Central memory CD8-positive, alpha-beta T cell (primary cell): ENCODE data around the gene MXD1.
"Not testable (repeated sequence)": the region's sequence is repeated elsewhere in the genome, so short reads cannot be mapped to it uniquely, and the experiment has no call there.

Experiments used
- ATAC-seq: fragments of 150-1000 bp; cut with Tn5 transposase; replicated peaks from 2 replicates; pipeline ENCODE4 v1.10.0; 2022; ENCODE audit warnings: mild to moderate bottlenecking, moderate FRiP score, moderate number of reproducible peaks; ENCODE audit not compliant: poor library complexity, severe bottlenecking; ENCODE audit errors: extremely low read depth
- DNase-seq, 2 donors: peaks; one replicate each; pipeline ENCODE4 v3.0.0; 2021; ENCODE audit warnings: low spot score in 2 of 2
- H3K27ac Mint-ChIP-seq: one replicate; pipeline ENCODE4 v1.8.0; 2022; ENCODE audit warnings: low read depth, mild to moderate bottlenecking, moderate library complexity, mixed read lengths
- H3K27me3 Mint-ChIP-seq: one replicate; pipeline ENCODE4 v1.8.0; 2022; ENCODE audit warnings: mixed read lengths
- H3K36me3 Mint-ChIP-seq: one replicate; pipeline ENCODE4 v1.8.0; 2022; ENCODE audit warnings: mild to moderate bottlenecking, moderate library complexity, mixed read lengths; ENCODE audit not compliant: insufficient read depth
- H3K4me1 Mint-ChIP-seq: one replicate; pipeline ENCODE4 v1.8.0; 2022; ENCODE audit warnings: mixed read lengths
- H3K4me3 Mint-ChIP-seq: one replicate; pipeline ENCODE4 v1.8.0; 2022; ENCODE audit warnings: mild to moderate bottlenecking, moderate library complexity, mixed read lengths
- H3K9me3 Mint-ChIP-seq: one replicate; pipeline ENCODE4 v1.8.0; 2022; ENCODE audit warnings: mixed read lengths

MXD1 gene

GRCh38 chr2:69948032-69948962 lies 33.4 kb downstream of the MXD1 start:
- no peak for ATAC-seq

GRCh38 chr2:69948963-69949645 lies 34.2 kb downstream of the MXD1 start:
- ATAC-seq (no peak), DNase-seq (no peak)
- Mint-ChIP-seq H3K9me3 (no peaks in the 10 kb centered on the region), H3K4me1 (peaks cover 26% of the 10 kb centered on the region), H3K27me3 (no peaks in the 10 kb centered on the region), H3K27ac (peak overlapping the region; percentile 84), H3K4me3 (no peak overlapping the region), H3K36me3 (peaks cover 6% of the 10 kb centered on the region)

More at GRCh38 chr2:69948032-69948962, 33.4 kb downstream of the MXD1 start:
- peaks cover 26% of the 10 kb centered on the region for H3K4me1 Mint-ChIP-seq
- no peaks in the 10 kb centered on the region for H3K9me3 Mint-ChIP-seq
- DNase-seq = no peak
- H3K36me3 Mint-ChIP-seq = peaks cover 7% of the 10 kb centered on the region
- H3K4me3 Mint-ChIP-seq = no peak overlapping the region
- H3K27ac Mint-ChIP-seq = peak overlapping the region; percentile 94
- H3K27me3 Mint-ChIP-seq = no peaks in the 10 kb centered on the region

- H3K36me3 Mint-ChIP-seq = peaks cover 6% of the 10 kb centered on the region
- no peak overlapping the region for H3K27ac Mint-ChIP-seq
- no peaks in the 10 kb centered on the region for H3K9me3 Mint-ChIP-seq
- H3K4me1 Mint-ChIP-seq = peaks cover 25% of the 10 kb centered on the region
- DNase-seq (no peak), ATAC-seq (no peak)
- H3K27me3 Mint-ChIP-seq = no peaks in the 10 kb centered on the region
- no peak overlapping the region for H3K4me3 Mint-ChIP-seq
These were observed 35.3 kb downstream of the MXD1 start for GRCh38 chr2:69950241-69950640.

GRCh38 chr2:69950671-69951070 lies 35.8 kb downstream of the MXD1 start:
- not testable (repeated sequence) for H3K4me3 Mint-ChIP-seq, H3K27ac Mint-ChIP-seq, ATAC-seq, H3K36me3 Mint-ChIP-seq, DNase-seq, H3K27me3 Mint-ChIP-seq, H3K9me3 Mint-ChIP-seq
- H3K4me1 Mint-ChIP-seq = peaks cover 21% of the 10 kb centered on the region

DNA sequence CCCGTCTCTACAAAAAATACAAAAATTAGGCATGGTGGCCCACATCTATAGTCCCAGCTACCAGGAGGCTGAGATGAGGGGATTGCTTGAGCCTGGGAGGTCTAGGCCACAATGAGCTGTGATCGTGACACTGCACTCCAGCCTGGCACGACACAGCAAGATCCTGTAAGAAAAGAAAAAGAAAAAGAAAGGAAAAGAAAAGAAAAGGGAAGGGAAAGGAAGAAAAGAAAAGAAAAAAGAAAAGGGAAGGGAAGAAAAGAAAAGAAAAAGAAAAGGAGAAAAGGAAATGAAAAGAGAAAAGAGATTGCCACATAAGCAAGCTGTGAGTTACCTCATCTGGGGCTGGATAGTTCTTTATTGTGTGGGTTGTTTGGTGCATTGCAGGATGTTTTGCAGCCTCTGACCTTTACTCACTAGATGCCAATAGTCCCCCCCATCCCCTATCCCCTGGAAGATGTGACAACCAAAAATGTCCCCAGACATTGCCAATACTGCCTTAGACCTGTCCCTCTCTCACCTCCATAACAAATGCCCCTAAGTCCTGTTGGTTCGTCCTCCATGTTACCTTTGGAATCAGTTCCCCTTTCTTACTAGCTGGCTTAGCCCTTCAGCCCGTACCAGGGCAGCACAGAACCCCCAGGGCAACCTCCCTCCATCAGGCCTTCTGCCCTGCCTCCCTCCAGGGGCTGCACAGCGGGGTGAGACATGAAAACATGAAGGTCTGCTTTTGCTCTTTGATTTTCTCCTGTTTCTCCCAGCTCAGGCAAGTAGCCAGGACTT lies 37.6 kb downstream of the MXD1 start:
- DNase-seq = no peak
- peaks cover under 1% of the 10 kb centered on the region for H3K36me3 Mint-ChIP-seq
- H3K27ac Mint-ChIP-seq = peak overlapping the region; percentile 13
- H3K4me1 Mint-ChIP-seq = peaks cover 2% of the 10 kb centered on the region
- H3K9me3 Mint-ChIP-seq = no peaks in the 10 kb centered on the region
- ATAC-seq = no peak
- H3K4me3 Mint-ChIP-seq = no peak overlapping the region
- peaks cover 8% of the 10 kb centered on the region for H3K27me3 Mint-ChIP-seq

DNA sequence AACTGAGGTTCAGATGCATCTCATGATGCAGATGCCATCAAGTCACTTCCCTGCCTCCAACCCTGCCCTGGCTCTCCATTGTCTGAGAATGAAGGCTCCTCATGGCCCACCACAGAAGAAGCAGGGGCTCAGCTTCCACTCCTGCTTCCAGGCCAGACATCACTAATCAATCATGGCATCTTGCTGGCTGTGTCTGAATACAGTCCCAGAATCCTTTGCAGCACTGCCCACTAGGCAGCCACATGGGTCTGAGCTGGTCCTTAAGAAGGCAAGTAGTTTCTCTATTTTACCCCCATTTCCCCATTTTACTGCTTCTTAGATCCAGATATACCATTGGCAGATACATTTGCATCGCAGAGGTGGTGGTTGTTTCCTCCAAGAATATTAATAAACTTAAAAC lies 39.2 kb downstream of the MXD1 start:
- Mint-ChIP-seq H3K36me3 (no peaks in the 10 kb centered on the region), H3K9me3 (no peaks in the 10 kb centered on the region), H3K4me3 (no peak overlapping the region), H3K27me3 (peaks cover 8% of the 10 kb centered on the region), H3K4me1 (peaks cover 7% of the 10 kb centered on the region), H3K27ac (no peak overlapping the region)
- no peak for DNase-seq
- ATAC-seq = no peak

DNA sequence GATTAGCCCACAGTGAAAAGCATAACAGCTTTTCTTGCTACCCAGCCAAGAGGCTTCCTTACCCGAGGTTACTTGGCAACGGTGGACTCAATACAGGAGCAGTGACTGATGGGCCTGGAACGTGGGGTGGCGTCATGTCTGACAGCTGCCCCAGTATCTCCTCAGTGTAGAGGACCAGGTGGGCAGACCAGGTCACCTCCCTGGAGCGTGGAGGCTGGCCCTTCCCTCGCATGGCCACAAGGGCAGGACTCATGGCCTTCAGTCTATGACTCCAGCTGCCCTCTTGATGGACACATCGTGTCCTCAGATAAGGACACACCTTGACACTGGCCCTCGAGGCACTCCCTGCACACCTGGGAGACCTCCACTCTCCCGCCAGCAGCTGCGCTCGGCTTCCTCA lies 40.1 kb downstream of the MXD1 start:
- Mint-ChIP-seq H3K36me3 (no peaks in the 10 kb centered on the region), H3K4me3 (no peak overlapping the region), H3K9me3 (no peaks in the 10 kb centered on the region), H3K4me1 (peaks cover 7% of the 10 kb centered on the region), H3K27me3 (peaks cover 8% of the 10 kb centered on the region), H3K27ac (no peak overlapping the region)
- ATAC-seq (no peak), DNase-seq (no peak)

- ATAC-seq (no peak), DNase-seq (no peak)
- no peak overlapping the region for H3K4me3 Mint-ChIP-seq
- peak overlapping the region; percentile 14 for H3K27ac Mint-ChIP-seq
- H3K36me3 Mint-ChIP-seq = no peaks in the 10 kb centered on the region
- peaks cover 8% of the 10 kb centered on the region for H3K27me3 Mint-ChIP-seq
- no peaks in the 10 kb centered on the region for H3K9me3 Mint-ChIP-seq
- peaks cover 7% of the 10 kb centered on the region for H3K4me1 Mint-ChIP-seq
These were observed 41.6 kb downstream of the MXD1 start for GRCh38 chr2:69956475-69956979.

DNA sequence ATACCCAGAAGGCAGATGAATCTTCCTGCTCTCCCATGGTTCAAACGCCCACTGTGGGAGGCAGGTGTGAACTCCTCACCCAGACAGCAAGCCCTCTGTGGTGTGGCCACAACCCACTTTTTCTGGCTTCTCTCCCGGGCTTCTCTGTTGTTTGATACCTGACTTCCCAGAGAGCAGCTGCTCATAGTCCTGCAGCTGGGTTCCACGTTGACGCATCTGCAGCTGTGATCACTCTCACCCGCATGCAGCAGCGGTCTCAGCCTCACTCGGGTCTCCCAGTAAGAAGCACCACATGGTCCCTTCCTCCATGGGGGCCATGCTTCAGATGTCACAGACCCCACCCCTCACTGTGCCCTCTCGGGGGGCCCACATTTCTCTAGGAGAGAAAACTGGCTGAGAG lies 43.1 kb downstream of the MXD1 start:
- DNase-seq = no peak
- H3K27me3 Mint-ChIP-seq = peaks cover 8% of the 10 kb centered on the region
- no peaks in the 10 kb centered on the region for H3K36me3 Mint-ChIP-seq
- no peaks in the 10 kb centered on the region for H3K9me3 Mint-ChIP-seq
- peaks cover 7% of the 10 kb centered on the region for H3K4me1 Mint-ChIP-seq
- H3K4me3 Mint-ChIP-seq = no peak overlapping the region
- H3K27ac Mint-ChIP-seq = no peak overlapping the region
- peak; percentile 19 for ATAC-seq

GRCh38 chr2:69958480-69958879 lies 43.6 kb downstream of the MXD1 start:
- DNase-seq (no peak), ATAC-seq (no peak)
- Mint-ChIP-seq H3K27me3 (peaks cover 8% of the 10 kb centered on the region), H3K27ac (no peak overlapping the region), H3K9me3 (no peaks in the 10 kb centered on the region), H3K4me3 (no peak overlapping the region), H3K4me1 (peaks cover 7% of the 10 kb centered on the region), H3K36me3 (no peaks in the 10 kb centered on the region)

DNA sequence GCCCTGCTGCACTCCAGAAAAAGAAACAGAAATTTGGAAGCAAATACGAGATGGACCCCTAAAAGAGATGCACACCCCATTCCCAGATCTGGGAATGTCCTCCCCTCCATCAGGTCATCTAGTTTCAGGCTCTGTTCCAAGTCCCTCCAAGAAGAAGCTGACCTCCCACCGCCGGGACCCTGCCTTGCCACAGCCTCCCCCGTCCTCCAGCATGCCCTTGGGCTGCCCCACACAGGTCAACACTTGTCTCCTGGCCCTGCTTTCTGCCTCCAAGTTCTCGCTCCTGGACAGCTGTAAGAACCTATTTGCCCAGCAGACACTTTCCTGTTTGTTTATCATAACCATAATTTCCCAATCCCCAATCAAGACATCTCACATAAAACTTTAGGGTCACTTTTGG lies 44.5 kb downstream of the MXD1 start:
- peaks cover 7% of the 10 kb centered on the region for H3K4me1 Mint-ChIP-seq
- H3K36me3 Mint-ChIP-seq = no peaks in the 10 kb centered on the region
- ATAC-seq (no peak), DNase-seq (no peak)
- no peak overlapping the region for H3K4me3 Mint-ChIP-seq
- no peaks in the 10 kb centered on the region for H3K9me3 Mint-ChIP-seq
- H3K27me3 Mint-ChIP-seq = peaks cover 8% of the 10 kb centered on the region
- H3K27ac Mint-ChIP-seq = no peak overlapping the region

GRCh38 chr2:69960821-69961220 lies 45.9 kb downstream of the MXD1 start:
- Mint-ChIP-seq H3K4me3 (no peak overlapping the region), H3K27ac (no peak overlapping the region), H3K9me3 (no peaks in the 10 kb centered on the region), H3K4me1 (peaks cover 7% of the 10 kb centered on the region), H3K36me3 (no peaks in the 10 kb centered on the region), H3K27me3 (peaks cover 5% of the 10 kb centered on the region)
- ATAC-seq (no peak), DNase-seq (no peak)
